Kidney capillary endothelial cell (primary cell): ENCODE results near the gene DNAJA3.
A peak's percentile ranks its signal among the peaks of the same experiment; 100 is the strongest.

Experiments
- DNase-seq: peaks from one replicate; pipeline ENCODE4 v3.0.0-alpha.2; 2018; ENCODE audit warnings: low spot score

DNAJA3 gene

GRCh38 chr16:4475880-4476788 is 50.5 kb downstream of the DNAJA3 start, which contains the start of gene HMOX2:
TSS of gene HMOX2 (plus strand) at chr16:4476398. CDS start at chr16:4505525, 29,127 bp downstream.
- peak; percentile 87 for DNase-seq

DNA sequence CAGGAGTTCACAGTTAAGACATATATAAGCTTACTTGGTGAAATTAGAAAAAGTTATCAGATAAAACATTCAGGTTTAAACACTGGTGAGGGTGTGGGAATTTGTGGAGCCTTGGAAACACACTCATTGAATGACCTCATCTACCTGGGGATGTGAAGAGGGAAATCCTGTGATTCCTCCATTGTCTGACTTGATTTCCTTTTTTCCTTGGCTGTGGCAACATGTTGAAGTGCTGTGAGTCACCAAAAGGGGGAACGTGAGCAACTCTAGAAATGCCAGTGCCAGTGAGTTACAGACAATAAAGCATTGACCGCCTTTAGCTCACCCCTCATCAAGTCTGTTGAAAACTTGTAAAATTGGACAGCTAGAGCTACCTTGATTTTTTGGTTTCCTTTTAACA is 52.3 kb downstream of the DNAJA3 start:
- DNase-seq: peak; percentile 85

DNA sequence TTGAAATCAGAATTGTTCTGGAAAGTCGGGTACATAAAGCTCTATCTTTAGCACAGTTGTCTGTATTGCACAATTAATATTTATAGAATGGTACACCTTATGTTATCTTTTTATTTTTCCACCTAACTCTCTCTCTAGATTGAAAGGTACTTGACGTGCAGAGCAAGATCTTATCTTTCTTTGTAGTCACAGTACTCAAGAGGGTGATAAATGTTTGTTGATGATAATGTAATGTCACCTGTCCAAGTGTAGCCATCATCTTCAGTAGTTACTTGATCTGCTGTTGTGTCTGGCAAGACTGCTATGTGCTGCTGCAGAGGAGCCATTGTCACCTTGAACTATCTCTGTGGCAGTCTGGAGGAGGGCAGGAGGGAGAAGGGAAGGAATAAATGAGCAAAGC is 55.9 kb downstream of the DNAJA3 start:
- no peak for DNase-seq

- DNase-seq: no peak
Observed at GRCh38 chr16:4481963-4482362, 56.3 kb downstream of the DNAJA3 start.

GRCh38 chr16:4486126-4486893 is 60.6 kb downstream of the DNAJA3 start:
- no peak for DNase-seq

- no peak for DNase-seq
Observed at GRCh38 chr16:4487955-4488498, 62.4 kb downstream of the DNAJA3 start.

DNA sequence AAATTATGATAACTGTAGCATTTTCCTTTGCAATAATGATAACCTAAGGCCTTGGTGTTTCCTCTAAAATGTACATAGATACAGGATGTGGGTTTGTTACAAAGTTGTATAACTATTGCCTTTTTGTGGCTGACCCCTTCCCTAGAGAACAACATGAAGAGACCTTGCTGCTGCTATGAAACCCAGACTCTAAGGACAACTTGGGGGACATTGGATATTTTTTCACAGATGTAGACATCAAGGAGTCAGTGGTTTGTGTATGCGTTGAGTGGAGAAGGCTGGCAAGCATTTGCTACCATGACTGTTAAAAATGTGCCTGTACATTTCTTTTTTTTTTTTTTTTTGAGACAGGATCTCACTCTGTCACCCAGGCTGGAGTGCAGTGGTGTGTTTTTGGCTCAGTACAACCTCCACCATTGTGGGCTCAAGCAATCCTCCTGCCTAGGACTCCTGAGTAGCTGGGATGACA is 62.9 kb downstream of the DNAJA3 start:
- no peak for DNase-seq

- no peak for DNase-seq
Observed at GRCh38 chr16:4489030-4489429, 63.4 kb downstream of the DNAJA3 start.

DNA sequence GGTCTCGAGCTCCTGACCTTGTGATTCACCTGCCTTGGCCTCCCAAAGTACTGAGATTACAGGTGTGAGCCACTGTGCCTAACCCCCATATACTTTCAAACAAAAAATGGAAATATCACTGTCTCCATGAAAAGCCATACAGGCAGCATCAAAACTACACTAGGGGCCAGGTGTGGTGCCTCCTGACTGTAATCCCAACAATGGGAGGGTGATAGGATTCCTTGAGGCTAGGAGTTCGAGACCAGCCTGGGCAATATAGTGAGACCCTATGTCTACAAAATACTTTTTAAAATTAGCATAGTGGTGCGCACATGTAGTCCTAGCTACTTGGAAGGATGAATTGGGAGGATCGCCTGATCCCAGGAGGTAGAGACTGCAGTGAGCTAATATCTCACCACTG is 66.2 kb downstream of the DNAJA3 start:
- DNase-seq: no peak

DNA sequence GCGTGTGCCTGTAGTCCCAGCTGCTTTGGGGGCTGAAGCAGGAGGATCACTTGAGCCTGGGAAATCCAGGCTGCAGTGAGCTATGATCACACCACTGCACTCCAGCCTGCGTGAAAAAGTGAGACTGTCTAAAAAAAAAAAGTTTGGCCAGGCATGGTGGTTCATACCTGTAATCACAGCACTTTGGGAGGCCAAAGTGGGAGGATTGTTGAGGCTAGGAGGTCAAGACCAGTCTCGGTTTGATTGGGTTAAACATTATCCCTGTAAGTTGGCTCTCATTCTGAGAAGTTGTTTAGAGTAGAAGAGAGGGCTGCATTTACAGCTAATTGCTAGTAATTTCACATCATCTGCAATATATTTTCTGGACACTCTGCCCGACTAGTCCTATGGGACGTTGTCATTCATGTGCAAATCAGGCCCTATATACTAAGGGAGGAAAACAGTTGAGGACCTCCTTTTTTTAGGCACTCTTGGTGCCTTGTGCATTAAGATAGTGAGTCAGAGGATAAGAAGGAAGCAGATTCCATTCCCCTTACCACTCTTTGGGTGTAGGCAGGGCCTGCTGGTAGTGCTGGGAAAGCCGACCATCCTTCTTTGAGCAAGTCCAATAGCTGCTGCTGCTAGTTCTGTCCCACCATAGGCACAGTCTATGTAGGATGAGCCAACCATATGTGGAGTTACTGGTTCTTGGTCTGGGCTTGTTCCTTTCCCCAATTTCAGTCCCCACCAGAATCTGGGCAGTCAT is 69.2 kb downstream of the DNAJA3 start:
- peak; percentile 53 for DNase-seq

- DNase-seq: no peak
Observed at GRCh38 chr16:4495766-4496165, 70.1 kb downstream of the DNAJA3 start.

- no peak for DNase-seq
Observed at GRCh38 chr16:4496305-4496704, 70.6 kb downstream of the DNAJA3 start.

- no peak for DNase-seq
Observed at GRCh38 chr16:4498546-4499195, 73.0 kb downstream of the DNAJA3 start.

DNA sequence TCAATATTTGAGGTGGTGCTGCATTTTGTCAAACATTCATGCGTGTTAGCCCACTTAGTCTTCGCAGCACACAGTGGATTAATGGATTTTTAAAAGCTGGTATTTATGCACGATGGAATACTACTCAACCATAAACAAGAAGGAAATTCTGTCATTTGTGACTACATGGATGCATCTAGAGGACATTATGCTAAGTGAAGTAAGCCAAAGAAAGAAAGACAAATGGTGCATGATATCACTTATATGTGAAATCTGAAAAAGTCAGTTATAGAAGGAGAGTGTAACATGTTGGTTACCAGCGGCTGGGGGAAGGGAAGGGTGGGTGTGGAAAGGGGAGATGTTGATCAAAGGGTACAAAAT is 73.5 kb downstream of the DNAJA3 start:
- DNase-seq: no peak

- peak; percentile 73 for DNase-seq
Observed at GRCh38 chr16:4500272-4500671, 74.6 kb downstream of the DNAJA3 start.

DNA sequence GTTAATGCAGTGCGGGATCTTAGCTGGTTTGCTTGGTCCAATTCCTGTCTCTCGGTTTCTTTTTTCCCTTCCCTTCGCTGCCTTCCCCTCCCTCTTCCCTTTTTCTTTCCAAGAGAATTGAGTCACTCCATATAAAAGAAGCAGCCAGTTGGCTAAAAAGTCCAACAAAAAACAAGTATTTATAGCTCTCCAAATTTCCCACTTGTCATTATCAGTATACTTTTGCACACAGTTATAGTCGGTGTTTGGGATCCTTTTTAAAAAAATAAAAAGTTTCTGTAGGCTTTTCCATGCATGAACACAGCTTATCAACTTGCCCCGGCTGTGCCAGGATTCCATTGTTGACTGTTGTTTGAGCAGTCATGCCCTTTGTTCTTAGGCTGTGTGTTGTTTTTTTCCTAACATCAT is 75.4 kb downstream of the DNAJA3 start:
- DNase-seq: no peak

DNA sequence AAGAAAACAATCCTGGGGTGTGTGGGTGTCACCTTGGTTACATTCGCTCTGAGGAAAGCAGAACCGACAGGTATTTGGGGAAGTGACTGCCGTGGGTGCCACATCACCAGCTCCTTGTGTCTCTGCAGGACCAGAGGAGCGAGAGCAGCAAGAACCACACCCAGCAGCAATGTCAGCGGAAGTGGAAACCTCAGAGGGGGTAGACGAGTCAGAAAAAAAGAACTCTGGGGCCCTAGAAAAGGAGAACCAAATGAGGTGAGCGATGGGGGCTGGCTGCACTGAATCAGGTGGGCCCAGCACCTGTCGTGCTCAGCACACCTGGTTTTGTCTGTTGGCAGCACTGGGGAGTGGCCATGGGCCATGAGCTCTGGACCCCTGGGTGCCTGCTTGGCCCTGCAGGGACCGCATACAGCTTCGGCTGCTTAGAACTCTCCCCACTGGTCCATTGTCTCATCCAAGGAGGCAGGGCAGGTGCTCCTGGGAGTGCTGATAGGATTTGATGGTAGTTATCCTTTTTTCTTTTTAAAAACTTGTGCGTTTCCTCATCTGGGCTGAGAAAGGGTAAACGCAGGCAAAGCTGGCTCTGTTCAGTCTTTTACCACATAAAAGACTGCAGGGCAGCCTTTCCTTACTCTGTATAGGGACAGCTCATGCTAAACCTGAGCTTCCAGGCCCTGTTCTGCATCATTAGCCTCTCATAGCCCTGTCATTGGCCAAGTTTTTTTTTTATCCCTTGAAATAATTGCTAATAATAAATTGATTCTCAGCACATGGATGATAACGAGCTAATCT is 79.9 kb downstream of the DNAJA3 start:
- no peak for DNase-seq
